Sciatic nerve (tissue), 1 donor: Measurements from ENCODE around the gene RETN. TPM values are rescaled to one million over a fixed set of nuclear protein-coding genes. Genes with fewer than 3 reads are reported as not detected.

Experiments
- total RNA-seq: library from RNA; stranded (reverse); fragmentation: NEBNext Ultra II Directional; extraction: Animal tissue kit (Norgen Biotek cat#: 25700); gene quantifications from one replicate; pipeline ENCODE4 v1.2.1, GENCODE V29; 2021
- donor health status: DM: no; HTN: no; CAD: no.

The RETN gene
- total RNA-seq, 1 donor from 2014 or later, result 1.1 TPM

Other genes starting within 250 kb of the RETN start
- gene PEX11G, start 180.0 kb upstream of the RETN start, total RNA-seq, result 4.7 TPM
- gene ZNF358, start 152.9 kb upstream of the RETN start, total RNA-seq, result 47.6 TPM
- 35.3 TPM for gene MCOLN1, start 146.4 kb upstream of the RETN start, total RNA-seq
- 133 TPM for gene PNPLA6, start 133.3 kb upstream of the RETN start, total RNA-seq
- gene CAMSAP3, start 73.2 kb upstream of the RETN start, total RNA-seq, result not detected
- 34.0 TPM for gene XAB2, start 39.5 kb upstream of the RETN start, total RNA-seq
- 95.1 TPM for gene PET100, start 39.3 kb upstream of the RETN start, total RNA-seq
- gene PCP2, start 35.3 kb upstream of the RETN start, total RNA-seq, result not detected
- gene STXBP2, start 31.9 kb upstream of the RETN start, total RNA-seq, result 30.1 TPM
- gene MCEMP1, start 8.0 kb downstream of the RETN start, total RNA-seq, result 2.6 TPM
- gene TRAPPC5, start 11.8 kb downstream of the RETN start, total RNA-seq, result 58.0 TPM
- 3.7 TPM for gene FCER2, start 33.1 kb downstream of the RETN start, total RNA-seq
- 2.8 TPM for gene CLEC4G, start 63.1 kb downstream of the RETN start, total RNA-seq
- gene CD209, start 78.5 kb downstream of the RETN start, total RNA-seq, result 20.1 TPM
- not detected for gene CLEC4M, start 94.2 kb downstream of the RETN start, total RNA-seq
- 14.2 TPM for gene EVI5L, start 161.2 kb downstream of the RETN start, total RNA-seq
- gene PRR36, start 205.3 kb downstream of the RETN start, total RNA-seq, result 0.09 TPM
- 0.09 TPM for gene LRRC8E, start 219.5 kb downstream of the RETN start, total RNA-seq
- gene MAP2K7, start 234.8 kb downstream of the RETN start, total RNA-seq, result 34.0 TPM
- not detected for gene TGFBR3L, start 245.8 kb downstream of the RETN start, total RNA-seq